ENCODE data around the gene ACAP1.

DNA sequence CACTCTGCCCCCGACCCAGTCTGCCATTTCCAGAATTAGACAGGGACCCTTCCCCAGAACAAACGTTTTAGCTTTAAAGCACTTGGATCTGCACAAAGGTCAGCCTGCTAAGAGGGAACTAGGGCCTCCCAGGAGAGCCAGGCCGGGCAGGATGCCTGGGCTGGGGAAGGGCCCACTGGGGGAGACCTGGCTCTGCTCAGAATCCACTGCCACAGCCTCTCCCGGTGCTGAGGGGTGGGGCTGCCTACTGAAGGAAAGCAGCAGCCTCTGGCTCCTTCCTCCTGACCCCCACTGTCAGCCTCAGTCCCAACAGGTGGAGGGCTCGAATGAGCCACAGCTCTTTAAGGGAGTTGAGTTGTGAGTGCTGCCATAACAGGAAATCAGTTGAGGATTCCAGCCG is 43.6 kb upstream of the ACAP1 start:
- TF ChIP-seq CTCF (conservative IDR thresholded peaks at IDR 0.05) = no peak
- no peak for TF ChIP-seq ZFX (IDR thresholded peaks at IDR 0.05)
